Muscle of back (tissue), 11 donors: ENCODE measurements around the gene PPM1J. TPM values are rescaled to one million over a fixed set of nuclear protein-coding genes. Genes with fewer than 3 reads are reported as not detected.
A peak's percentile ranks its signal among the peaks of the same experiment; 100 is the strongest.
"Not testable (repeated sequence)": the region's sequence is repeated elsewhere in the genome, so short reads cannot be mapped to it uniquely, and the experiment has no call there.

Source experiments
- DNase-seq, 3 donors: peaks; one replicate each; pipeline versions ENCODE4 v3.0.0 to v3.0.0-alpha.2; 2013
- polyA plus RNA-seq, 10 donors: library from polyadenylated mRNA; unstranded; fragments of 120-200 nt; gene quantifications; one replicate each; pipeline ENCODE4 v1.2.1, GENCODE V29; 2013; ENCODE audit not compliant: insufficient read length in 10 of 10

PPM1J gene
- polyA plus RNA-seq, 10 donors = 1.7 to 3.3 (median 2.4) TPM

DNA sequence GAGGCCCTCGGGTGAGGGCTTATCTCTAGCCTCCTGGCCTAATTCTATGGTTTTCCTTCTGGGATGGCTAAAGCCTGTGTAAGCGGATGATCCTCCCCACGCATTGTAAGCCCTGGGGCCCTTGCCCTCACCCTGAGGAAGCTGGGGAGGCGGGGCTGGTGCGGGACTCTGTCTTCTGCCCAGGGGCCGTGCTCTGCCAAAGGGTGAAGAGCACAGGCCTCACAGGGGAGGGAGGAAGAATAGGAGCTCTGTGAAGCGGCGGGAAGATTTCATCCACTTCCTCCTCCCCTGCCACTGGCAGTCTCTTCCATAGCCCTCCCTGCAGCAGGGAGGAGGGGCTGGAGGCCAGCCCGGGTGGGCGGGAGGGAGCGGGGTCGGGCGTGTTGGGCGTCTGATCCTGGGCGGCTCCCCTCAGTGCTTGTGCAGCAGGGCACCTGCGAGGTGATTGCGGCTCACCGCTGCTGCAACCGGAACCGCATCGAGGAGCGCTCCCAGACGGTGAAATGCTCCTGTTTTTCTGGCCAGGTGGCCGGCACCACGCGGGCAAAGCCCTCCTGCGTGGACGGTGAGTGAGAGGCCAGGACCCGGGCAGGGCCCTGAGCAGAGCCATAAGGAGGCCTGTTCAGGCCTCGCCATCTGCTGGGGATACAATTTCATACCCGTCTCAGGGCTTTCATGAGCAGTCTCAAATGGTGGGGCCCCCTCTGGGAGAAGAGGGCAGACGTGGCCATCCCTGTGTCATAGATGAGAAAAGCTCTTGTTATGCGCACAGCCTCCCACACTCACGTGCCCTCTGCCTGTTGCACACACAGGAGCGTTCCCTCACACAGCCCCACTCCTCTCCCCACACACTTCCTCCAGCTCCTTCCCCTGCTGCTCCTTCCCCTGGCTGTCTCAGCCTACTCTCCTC is 7.7 kb upstream of the PPM1J start:
- peak in 1 of 3 donors; percentile 68 for DNase-seq

DNA sequence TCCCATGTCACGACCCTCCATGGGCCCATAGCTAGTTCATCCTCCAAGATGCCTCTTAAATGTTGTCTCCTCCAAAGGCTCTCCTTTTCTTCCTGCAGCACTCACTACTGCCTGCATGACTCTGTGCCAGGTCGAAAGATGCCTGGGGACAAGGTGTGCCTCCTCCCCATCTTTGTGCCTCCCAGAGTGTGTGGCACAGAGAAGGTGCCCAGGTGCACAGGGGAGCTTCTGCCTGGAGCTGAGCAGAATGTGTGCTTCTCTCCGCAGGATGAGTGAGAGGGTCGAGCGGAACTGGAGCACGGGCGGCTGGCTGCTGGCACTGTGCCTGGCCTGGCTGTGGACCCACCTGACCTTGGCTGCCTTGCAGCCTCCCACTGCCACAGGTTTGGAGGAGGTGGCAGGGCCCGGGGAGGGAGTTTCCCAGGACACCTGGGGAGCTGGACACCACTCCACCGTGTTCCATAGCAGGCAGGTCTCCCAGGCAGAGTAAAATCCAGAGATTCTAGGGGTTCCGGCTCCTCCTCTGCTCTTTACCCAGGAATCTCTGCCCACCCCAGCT is 6.9 kb upstream of the PPM1J start:
- no peak for DNase-seq

DNA sequence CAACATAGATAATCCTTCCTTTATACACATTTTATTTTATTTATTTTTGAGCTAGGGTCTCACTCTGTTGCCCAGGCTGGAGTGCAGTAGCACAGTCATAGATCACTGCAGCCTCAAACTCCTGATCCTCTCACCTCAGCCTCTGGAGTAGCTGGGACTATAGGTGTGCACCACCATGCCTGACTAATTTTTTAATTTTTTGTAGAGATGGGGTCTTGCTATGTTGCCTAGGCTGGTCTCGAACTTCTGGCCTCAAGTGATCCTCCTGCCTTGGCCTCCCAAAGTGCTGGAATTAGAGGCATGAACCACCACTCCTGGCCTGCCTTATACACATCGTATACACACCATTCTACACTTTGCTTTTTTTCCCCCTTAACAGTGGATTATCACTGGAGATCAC is 6.2 kb upstream of the PPM1J start:
- DNase-seq = not testable (repeated sequence)

DNA sequence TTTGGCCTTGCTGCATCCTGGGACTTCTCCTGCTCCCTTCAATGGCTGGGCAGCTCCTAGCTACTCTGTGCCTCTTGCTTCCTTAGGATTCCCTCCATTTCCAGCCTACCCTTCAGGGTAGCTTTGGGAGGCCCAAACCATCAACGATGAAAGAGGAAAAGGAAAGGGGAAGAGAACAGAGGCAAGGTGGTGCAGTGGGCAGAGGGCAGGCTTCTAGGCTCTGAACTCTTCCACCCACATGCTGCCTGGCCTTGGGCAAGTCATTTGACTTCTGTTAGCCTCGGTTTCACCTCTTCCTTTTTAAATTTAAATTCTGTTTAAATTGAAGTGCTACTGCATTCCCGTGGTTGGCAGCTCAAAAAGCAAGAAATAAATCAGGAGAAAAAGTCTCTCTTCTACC is 5.7 kb upstream of the PPM1J start:
- DNase-seq = no peak

DNA sequence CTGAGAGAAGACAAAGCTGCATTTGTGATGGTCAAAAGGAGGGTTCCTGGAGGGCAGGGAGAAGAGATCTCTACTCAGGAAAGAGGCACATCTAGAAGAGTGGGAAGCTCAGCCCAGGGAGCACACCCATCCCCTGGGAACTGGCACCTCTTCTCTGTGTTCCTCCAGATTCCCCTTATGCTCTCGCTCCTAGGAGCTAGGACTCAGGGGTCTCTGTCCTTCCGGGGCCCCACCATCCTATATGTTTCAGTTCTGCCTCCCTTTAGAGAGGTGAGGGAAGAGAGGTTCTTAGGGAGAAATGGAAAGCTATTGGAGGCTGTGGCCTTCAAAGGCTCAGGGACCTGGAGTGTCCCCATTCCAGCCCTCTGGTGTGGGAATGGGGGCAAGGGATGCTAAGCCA is 4.6 kb upstream of the PPM1J start:
- DNase-seq = no peak

DNA sequence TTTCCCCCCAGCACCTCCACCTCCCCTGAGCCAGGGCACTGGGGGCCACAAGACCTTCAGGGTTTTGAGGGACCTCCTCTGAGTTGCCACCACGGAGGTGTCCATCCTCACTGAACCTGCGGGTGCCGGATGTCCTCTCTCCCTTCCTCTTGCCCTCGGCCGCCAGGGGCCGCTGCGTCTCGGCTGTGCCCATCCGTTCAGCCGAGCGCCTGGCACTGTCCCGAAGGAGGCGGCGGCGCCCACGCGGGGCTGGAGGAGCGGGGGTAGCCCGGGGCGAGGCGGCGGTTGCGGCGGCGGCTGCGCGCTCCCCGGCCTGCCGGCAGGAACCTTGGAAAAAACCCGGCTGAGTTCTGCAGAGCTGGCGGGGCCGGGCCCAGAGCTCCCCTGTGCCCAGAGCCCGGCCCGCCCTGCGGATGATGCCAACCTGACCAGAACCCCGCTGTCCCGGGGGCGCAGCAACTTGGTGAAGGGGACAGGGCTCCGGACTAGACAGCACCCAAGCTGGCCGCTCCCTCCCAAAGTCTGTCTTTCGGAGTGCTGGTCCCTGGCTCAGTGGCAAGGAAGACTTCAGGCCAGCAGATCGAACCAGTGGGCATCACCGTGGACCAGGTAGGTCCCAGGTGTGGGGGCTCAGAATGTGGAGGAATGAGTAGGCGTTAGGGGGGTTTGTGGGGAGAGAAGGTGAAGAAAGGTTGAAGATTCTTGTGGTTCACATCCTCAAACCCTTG is 3.7 kb upstream of the PPM1J start:
- peak in 2 of 3 donors; percentile 61 to 74 for DNase-seq

DNA sequence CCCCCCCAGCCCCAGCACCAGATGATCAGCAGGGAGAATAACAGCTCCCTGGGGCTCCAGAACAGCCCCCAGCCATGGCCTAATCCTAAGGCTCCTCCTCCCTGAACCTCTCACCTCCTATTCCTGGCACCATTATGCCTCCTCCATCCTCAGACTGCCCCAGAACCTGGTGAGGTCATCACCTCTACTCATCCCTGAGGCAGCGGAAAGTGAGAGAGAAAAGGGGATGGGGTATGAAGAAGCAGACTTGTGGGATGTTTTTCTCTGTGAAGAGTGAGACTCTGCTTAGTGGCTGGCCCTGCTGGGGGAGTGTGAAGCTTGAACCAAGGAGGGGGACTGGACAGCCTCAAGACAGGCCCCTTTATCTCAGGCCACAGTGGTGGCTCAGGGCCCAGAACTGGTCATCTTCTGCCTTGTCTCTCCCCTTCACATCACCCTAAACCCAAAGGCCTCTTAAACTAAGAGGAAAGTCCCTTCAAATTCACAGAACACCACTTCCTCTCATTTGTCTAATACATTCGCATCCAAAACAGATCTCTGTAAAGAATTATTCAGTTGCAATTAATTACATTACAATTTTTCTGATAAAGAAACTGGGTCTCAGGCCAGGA is 2.2 kb upstream of the PPM1J start:
- DNase-seq = no peak

DNA sequence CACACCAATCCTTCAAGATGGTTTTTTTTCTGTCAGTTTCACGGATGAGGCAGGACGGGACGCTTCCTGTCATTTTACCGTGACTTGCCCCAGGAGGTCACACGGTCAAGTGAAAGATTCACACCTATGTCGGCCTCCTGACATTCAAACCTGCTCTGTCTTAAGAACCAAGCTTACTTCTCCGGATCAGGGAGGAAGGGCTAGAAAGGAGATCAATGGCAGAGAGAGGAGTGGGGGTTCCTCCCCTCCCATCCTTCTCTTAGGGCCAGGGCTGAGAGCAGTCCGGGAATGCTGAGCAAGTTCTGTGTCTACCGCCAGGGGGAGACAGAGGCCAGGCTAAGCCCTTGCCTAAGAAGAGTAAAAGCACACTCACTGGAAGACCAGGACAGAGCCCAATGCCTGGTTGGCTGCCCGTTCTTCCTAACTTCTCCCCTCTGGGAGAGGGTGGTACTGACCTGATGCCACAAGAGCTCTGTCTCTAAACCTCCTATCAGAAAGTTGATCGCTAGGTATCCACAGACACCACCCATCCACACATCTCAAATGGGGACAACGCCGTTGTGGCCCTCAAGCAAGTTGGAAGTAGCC is 1.1 kb upstream of the PPM1J start:
- DNase-seq = peak; percentile 90 to 96 (median 94)

DNA sequence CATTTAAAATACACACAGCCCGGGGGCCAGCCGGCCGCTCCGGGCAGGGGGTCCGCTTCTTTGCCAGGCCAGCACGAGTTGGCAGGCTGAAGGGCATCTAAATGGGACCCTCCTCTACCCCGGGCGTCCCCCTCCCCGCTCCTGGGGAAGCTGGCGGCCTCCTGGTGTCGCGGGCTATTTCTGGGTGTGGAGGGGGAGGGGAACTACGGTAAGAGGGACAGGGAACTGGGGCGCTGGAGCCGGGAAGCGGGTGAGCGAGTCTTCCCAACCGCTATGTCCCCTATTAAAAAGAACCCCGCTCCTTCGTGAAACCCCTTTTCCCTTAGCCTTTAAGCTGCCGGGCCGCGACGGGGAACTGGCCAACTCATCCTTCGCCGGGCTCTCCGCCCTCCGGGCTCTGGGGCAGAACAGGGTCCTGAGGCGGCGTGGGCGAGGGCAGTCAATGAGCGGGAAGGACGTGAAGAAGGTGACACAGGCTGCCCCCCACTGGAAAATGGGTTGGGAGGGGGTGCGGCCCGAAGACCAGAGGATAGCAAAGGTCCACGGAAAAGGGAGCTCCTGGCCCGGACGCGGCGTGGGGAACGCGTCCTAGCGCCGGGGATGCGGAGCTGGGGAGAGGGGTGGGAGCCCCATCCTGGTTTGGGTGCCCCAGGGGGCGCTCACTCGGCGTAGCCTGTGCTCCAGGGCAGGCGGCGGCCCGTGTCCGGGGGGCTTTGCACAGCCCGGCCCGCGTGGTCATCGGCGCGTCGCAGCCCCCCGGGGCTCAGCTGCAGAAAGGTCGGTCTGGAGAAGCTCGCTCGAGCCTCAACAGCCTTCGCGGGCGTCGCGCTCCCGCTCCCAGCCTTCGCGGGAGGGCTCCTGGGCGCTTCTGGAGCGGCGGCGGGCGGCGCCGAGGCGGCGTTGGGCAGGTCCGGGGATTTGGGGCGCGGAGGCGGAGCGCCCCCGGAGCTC is 544 bp downstream of the PPM1J start:
- peak in 1 of 3 donors; percentile 83 for DNase-seq

DNA sequence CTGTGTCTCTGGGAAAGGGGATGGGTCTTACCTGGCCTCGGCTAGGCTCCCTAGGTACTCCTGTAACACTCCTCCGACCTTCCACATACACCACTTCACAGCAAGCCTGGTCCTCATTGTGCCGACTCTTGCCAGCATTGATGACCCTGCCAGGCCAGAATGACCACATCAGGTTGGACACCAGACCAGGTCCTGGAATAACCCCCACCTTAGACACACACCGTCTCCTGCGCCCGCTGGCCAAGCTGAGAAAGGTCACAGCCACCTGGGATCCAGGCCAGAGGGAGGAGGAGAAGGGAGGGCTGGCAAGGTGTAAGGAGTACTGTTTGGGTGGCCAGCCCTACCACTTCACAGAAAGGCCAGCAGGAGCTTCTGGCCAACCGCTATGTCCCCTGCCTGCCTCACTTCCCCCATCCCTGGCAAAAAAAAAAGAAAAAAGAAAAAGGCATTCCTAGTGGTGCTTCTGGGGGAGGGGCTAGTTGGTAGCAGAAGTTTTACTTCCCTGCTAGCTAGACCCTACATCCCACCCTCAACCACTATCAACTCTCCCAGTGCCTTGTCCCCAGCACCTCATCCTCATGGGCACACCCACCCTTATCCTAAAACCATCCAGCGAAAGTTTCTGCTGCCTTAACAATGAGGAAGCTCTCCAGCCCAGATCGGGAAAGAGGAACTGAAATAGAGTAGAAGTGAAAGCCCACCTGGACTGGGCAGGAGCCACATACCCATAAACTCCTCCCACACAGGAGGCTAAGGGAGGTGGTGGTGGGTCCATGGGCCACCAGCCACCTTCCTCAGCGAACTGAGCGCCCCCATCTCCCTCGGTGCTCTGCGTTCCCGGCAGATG is 1.4 kb downstream of the PPM1J start:
- DNase-seq = peak in 1 of 3 donors; percentile 55

DNA sequence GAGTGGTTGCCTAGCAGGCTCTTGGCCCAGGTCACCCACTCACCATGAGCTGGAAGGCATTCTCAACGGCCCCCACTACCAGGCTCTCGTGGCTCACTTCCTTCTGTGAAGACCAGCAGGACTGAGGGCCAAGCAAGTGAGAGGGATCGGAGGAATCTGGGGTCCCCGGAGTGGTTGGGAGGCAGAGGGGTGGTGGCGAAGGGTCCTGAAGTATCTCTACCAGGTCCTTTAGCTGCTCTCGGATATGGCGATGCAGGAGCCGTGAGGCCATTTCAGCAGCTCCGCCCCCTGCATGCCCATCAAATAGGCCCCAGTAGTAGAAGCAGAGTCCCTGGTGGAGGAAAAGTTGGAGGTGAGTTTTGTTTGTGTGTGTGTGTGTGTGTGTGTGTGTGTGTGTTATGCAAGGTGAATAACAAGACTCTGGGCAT is 2.4 kb downstream of the PPM1J start:
- no peak for DNase-seq

DNA sequence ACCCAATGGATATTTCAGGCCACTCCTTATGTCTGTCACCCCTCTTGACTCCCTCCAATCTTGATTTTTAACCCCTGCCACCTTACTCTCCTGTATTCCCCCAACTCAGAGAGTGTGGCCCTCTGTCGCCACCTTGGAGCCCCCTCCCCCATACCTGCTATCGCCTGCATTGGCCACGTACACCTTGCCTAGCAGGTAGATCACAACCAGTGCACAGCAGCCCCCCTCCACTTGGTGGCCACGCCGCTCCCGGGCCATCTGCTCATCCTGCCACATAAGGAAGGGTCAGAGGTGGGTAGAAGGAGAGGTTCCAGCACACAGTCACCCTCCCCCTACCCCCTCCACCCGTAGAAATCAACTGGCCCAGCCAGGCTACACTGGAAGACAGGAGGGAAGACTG is 2.9 kb downstream of the PPM1J start:
- DNase-seq = no peak

DNA sequence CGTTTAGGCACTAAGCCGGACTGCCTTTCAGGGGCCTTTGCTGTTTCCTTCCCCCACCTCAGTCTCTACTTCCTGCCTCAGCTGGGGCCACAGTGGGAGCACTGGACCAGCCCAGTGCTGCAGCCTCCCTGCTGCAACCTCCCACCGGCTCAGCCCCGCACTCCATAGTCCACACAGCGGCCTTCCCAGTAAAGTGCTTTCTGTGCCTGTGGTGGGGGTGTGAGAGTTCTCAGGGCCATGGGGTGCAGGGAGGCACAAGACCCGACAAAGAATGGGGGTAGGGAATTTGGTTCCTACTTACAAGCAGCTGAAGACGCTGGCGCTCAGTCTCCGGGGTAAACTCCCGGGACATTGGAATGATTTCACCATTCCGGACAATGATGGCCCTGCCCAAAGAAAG is 3.5 kb downstream of the PPM1J start:
- DNase-seq = no peak

DNA sequence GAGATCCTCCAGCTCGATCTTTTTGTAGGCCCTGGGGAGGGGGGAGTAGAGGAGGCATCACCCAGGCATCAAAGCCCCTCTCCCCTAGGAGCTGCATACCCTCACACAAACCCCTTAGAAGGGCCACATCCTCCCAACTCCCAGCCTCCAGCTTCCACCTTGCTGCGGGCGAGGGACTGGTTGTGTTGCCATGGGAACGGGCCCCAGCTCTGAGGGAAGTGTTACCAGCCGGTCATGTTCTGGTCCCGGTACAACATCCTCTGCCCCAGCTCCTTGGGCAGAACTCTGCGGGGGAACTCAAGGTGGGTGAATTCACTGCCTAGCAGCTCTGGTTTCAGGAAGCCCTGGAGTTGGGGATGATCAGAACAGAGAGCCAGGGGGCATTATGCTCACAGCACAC is 4.1 kb downstream of the PPM1J start:
- no peak for DNase-seq

DNA sequence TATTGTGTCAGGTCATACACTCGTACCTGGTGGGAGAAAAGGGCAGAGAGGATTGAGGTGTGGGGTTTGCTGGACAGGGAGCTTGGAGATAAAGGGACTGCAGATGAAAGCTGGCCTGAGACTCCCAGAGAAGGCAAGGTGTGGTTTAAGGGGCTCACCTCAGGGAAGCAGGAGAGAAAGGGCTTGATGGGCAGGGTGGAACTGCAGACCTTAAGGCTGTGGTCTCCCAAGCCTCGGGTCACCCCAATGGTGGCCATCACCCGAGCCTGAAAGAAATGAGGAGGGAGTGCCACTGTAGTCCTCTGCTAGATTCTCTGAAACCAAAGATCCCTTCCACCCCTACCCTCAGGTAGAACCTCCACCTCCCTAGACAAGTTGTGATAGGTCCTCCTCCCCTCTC is 4.5 kb downstream of the PPM1J start:
- no peak for DNase-seq

DNA sequence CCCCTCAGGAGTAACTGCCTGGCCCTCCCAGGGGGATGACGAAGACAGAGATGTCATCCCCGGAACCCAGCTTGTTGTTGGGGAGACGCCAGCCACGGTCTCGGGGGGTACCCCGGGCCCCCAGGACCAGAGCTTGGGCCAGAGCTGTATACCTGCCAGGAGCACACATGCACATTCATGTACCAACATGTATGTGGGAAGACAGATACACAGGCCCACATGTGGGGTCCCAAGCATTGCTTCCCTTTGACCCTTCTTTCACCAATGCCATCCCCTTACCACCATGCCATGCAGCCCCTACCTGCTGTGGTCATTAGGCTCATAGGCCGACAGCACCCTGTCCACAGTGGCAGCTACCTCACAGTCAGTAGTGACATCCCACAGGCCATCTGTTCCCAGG is 5.0 kb downstream of the PPM1J start:
- no peak for DNase-seq

DNA sequence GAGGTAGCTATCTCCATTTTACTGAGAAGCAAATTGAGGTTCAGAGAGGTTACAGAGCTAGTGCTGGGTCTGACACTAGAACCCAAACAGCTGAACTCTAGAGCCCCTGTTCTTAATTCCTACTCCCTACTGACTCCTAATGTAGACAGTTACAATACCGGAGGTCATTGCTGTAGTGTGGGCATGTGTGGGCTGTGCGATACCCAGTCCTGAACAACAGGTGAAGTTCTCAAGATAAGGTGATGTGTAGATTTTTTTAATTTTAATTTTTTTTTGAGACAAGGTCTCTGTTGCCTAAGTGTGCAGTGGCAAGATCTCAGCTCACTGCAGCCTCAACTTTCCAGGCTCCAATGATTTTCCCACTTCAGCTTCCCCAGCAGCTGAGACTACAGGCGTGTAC is 6.6 kb downstream of the PPM1J start:
- DNase-seq = no peak

DNA sequence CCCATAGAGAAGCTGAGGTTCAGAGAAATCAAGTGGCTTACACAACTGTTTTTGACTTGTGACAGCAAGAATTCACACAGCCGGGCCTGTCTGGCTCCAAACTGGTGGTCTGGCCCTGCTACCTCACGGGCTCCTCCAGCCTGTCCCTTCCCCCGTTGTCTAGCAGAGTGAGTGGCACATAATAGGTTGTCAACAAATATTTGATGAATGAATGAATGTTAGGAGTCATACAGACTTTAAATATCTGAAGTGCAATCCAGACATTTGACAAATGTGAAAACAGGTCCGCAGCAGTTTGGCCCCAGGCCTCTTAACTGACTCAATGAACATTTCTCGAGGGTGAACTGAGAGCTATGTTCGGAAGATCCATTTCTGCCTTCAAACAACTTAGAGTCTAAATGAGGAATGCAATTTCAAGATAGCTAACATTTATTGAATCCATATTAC is 7.1 kb downstream of the PPM1J start:
- no peak for DNase-seq

DNA sequence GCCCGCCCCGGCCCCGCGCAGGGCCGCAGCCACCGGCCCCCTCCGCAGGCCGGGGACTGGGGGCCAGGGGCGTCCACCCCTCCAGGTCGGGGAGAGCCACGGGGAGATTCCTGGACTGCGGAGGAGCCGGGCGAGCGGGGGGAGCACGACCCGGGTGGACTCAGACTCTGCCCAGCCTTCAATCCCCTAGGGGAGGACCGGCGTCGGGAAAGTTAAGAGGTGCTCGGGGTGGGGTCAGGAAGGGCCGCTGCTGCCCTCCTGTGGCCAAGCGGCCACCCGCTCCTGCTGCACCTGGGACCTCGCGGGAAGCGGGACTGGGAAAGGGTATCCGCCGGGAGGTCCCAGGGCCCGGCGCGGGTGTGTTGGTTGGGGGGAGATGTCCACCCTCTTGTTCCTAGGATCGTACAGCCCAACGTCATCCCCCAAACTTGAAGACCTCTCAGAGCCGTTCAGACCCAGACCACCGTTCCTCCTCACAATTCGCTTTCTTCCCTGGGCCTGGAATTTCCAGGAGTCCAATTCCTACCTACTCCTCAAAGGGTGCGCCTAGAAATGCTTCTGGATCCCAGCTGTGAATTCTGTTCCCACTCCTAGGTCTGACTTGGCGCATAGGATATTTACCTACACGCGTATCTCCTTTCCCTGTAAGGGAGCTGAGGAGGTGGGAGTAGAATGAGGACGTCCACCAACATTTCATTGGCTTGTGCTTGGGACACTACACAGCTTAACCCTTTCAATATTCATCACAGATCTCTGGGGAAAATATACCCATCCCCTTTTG is 7.7 kb downstream of the PPM1J start:
- peak; percentile 84 to 96 (median 90) for DNase-seq
